Keratinocyte (primary cell): Measurements from ENCODE around the gene ANKS1B. TPM values are rescaled to one million over a fixed set of nuclear protein-coding genes. Genes with fewer than 3 reads are reported as not detected.

Experiments
- DNase-seq: peaks from one replicate; pipeline ENCODE4 v3.0.0-alpha.2; 2011; ENCODE audit warnings: low read depth, missing footprints, low spot score
- FAIRE-seq: peaks from 2 replicates; lab custom pipeline; 2011; peaks lifted over from hg19 to GRCh38; lab: Jason Lieb, UNC
- H2AFZ ChIP-seq: 2 replicates; pipeline ENCODE4 v1.6.0; 2012; ENCODE audit warnings: low read length, control low read depth, inconsistent platforms; ENCODE audit not compliant: control insufficient read depth
- H3K27ac ChIP-seq: 2 replicates; pipeline ENCODE4 v1.5.1; 2011; ENCODE audit warnings: low read length; ENCODE audit not compliant: control insufficient read depth, insufficient read depth
- H3K27me3 ChIP-seq: 3 replicates; pipeline ENCODE4 v1.6.0; 2011; ENCODE audit warnings: low read length; ENCODE audit not compliant: control insufficient read depth, insufficient read depth; ENCODE audit errors: extremely low read depth
- H3K36me3 ChIP-seq, 2 experiments: 2 replicates in 1 of 2; 3 replicates in 1 of 2; pipeline ENCODE4 v1.5.1; 2011; ENCODE audit warnings: low read length in 2 of 2, mild to moderate bottlenecking in 1 of 2; ENCODE audit not compliant: control insufficient read depth in 2 of 2, insufficient read depth in 2 of 2; ENCODE audit errors: extremely low read depth in 1 of 2
- H3K4me1 ChIP-seq: 3 replicates; pipeline ENCODE4 v1.5.1; 2011; ENCODE audit warnings: low read length; ENCODE audit not compliant: control insufficient read depth, insufficient read depth; ENCODE audit errors: extremely low read depth
- H3K4me2 ChIP-seq: 3 replicates; pipeline ENCODE4 v1.6.0; 2011; ENCODE audit warnings: low read depth, low read length; ENCODE audit not compliant: control insufficient read depth, insufficient read depth; ENCODE audit errors: extremely low read depth
- H3K4me3 ChIP-seq, 3 experiments: fragments of 200-600 bp in 1 of 3; sonication (generic) in 1 of 3; 2 replicates in 2 of 3; 3 replicates in 1 of 3; pipeline ENCODE4 v1.5.1; 2011 to 2016; ENCODE audit warnings: low read length in 3 of 3, mild to moderate bottlenecking in 3 of 3, control low read depth in 2 of 3, inconsistent platforms in 1 of 3, low read depth in 1 of 3, mixed read lengths in 1 of 3, mixed run types in 1 of 3, moderate library complexity in 1 of 3; ENCODE audit not compliant: control insufficient read depth in 2 of 3, insufficient read depth in 2 of 3; ENCODE audit errors: extremely low read depth in 1 of 3
- H3K79me2 ChIP-seq: 2 replicates; pipeline ENCODE4 v1.6.0; 2012; ENCODE audit warnings: low read length; ENCODE audit not compliant: control insufficient read depth, insufficient read depth
- H3K9ac ChIP-seq: 3 replicates; pipeline ENCODE4 v1.6.0; 2011; ENCODE audit warnings: low read length; ENCODE audit not compliant: control insufficient read depth, insufficient read depth; ENCODE audit errors: extremely low read depth
- H3K9me1 ChIP-seq: 3 replicates; pipeline ENCODE4 v1.6.0; 2011; ENCODE audit warnings: low read length; ENCODE audit not compliant: control insufficient read depth, insufficient read depth; ENCODE audit errors: extremely low read depth
- H3K9me3 ChIP-seq: 2 replicates; pipeline ENCODE4 v1.5.1; 2012; ENCODE audit warnings: low read depth, low read length; ENCODE audit not compliant: control insufficient read depth
- H4K20me1 ChIP-seq: 3 replicates; pipeline ENCODE4 v1.6.0; 2011; ENCODE audit warnings: low read length; ENCODE audit not compliant: control insufficient read depth, insufficient read depth; ENCODE audit errors: extremely low read depth
- EZH2 ChIP-seq: IDR thresholded peaks from one replicate; pipeline ENCODE4 v1.6.1; 2012; ENCODE audit warnings: inconsistent platforms, mild to moderate bottlenecking, low read length, moderate library complexity
- dilution Hi-C: fragments of 300-500 bp; cut with MboI; formaldehyde crosslinking; loops from one replicate; pipeline ENCODE4 v1.7.0; 2020; ENCODE audit warnings: low sequenced_read_pairs; ENCODE audit not compliant: extremely low pct_ligation_motif_present
- polyA plus RNA-seq, 5 experiments: library from polyadenylated mRNA; depleted of rRNA in 3 of 5; stranded (reverse) in 3 of 5; stranded (forward) in 1 of 5; unstranded in 1 of 5; fragments of >200 nt; gene quantifications; 1 replicate in 1 of 5; 2 replicates in 3 of 5; 3 replicates in 1 of 5; pipeline versions ENCODE4 v1.2.1 to v1.2.3, GENCODE V29; 2011 to 2012; ENCODE audit warnings: missing spikeins in 2 of 5, low read depth in 1 of 5, low replicate concordance in 1 of 5
- TF ChIP-seq, protein P1 (sequence below), 3 experiments: IDR thresholded peaks in 1 of 3; conservative IDR thresholded peaks in 1 of 3; optimal IDR thresholded peaks in 1 of 3; 2 replicates in 2 of 3; 3 replicates in 1 of 3; pipeline versions ENCODE3 to v1.5.1; 2011; ENCODE audit warnings: low read length in 3 of 3, mild to moderate bottlenecking in 3 of 3, moderate library complexity in 2 of 3, control low read depth in 1 of 3, inconsistent platforms in 1 of 3; ENCODE audit not compliant: insufficient read depth in 2 of 3; ENCODE audit errors: extremely low read depth in 1 of 3

Gene ANKS1B
- polyA plus RNA-seq, 1 donor (not counting 4 experiments of a cell fraction or from before 2014, with no cell fraction given): not detected

DNA sequence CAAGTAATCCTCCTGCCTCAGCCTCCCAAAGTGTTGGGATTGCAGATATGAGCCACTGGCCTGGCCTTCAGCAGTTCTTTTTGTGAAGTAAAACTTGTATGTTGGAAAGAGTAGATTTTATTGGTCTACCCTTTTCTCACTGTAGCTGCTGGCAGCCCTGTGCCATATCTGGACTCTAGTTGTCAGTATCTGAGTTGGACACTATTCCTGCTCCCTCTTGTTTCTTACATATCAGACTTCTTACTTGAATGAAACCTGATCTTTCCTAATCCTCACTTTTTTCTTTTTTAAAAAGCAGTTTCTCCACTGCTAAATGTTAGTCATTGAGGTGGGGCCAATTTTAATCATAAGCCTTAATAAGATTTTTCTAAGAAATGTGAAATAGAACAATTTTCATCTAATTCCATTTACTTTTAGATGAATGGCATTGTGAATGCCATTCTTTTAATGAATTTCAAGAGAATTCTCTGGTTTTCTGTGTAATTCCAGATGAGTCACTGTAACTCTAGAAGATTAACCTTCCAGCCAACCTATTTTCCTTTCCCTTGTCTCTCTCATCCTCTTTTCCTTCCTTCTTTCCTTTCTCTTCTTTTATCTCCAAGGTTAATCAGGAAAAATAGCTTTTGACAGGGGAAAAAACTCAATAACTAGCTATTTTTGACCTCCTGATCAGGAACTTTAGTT, 1250.9 kb downstream of the ANKS1B start:
- H3K4me1 ChIP-seq: no peaks in the 10 kb centered on the region
- no peaks in the 10 kb centered on the region for H3K27me3 ChIP-seq
- H3K9me1 ChIP-seq: no peaks in the 10 kb centered on the region
- H2AFZ ChIP-seq: no peak overlapping the region
- H3K27ac ChIP-seq: no peak overlapping the region
- no peaks in the 10 kb centered on the region for H3K79me2 ChIP-seq
- no peak overlapping the region for H3K9ac ChIP-seq
- DNase-seq (no peak), FAIRE-seq (no peak)
- dilution Hi-C loops: no loop called here
- peaks cover 0 to 3% of the 10 kb centered on the region in 2 experiments for H3K36me3 ChIP-seq
- H4K20me1 ChIP-seq: no peaks in the 10 kb centered on the region
- no peak overlapping the region for H3K4me3 ChIP-seq
- H3K4me2 ChIP-seq: no peak overlapping the region
- TF ChIP-seq EZH2: no peak
- TF ChIP-seq, protein P1, sequence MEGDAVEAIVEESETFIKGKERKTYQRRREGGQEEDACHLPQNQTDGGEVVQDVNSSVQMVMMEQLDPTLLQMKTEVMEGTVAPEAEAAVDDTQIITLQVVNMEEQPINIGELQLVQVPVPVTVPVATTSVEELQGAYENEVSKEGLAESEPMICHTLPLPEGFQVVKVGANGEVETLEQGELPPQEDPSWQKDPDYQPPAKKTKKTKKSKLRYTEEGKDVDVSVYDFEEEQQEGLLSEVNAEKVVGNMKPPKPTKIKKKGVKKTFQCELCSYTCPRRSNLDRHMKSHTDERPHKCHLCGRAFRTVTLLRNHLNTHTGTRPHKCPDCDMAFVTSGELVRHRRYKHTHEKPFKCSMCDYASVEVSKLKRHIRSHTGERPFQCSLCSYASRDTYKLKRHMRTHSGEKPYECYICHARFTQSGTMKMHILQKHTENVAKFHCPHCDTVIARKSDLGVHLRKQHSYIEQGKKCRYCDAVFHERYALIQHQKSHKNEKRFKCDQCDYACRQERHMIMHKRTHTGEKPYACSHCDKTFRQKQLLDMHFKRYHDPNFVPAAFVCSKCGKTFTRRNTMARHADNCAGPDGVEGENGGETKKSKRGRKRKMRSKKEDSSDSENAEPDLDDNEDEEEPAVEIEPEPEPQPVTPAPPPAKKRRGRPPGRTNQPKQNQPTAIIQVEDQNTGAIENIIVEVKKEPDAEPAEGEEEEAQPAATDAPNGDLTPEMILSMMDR (optimal IDR thresholded peaks at IDR 0.05 in 1 of 3, IDR thresholded peaks at IDR 0.05 in 1 of 3, conservative IDR thresholded peaks at IDR 0.05 in 1 of 3; ENCODE audit: extremely low read depth in 1 of 3, insufficient read depth in 2 of 3, low read length in 3 of 3): no peak
- H3K9me3 ChIP-seq: no peaks in the 10 kb centered on the region

DNA sequence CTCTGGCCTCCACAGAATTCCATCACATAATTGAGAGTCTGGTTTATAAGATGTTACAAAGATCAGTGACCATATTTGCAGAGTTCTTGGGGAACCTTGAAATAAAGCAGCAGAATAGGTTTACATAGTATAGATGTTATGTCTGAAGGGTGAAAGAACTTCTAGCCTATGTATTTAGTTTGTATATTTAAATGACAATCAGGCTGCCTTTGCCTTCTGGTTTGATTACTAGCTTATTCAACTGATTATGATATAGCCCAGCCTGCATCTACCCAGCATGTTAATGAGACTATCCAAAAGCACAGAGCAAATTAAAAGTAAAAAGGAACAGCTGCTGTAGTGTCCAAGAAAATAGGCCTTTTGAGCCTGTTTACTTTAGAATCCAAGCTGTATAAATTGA, 1254.3 kb downstream of the ANKS1B start:
- dilution Hi-C loops: no loop called here
- TF ChIP-seq EZH2: no peak
- TF ChIP-seq, protein P1 (optimal IDR thresholded peaks at IDR 0.05 in 1 of 3, IDR thresholded peaks at IDR 0.05 in 1 of 3, conservative IDR thresholded peaks at IDR 0.05 in 1 of 3; ENCODE audit: extremely low read depth in 1 of 3, insufficient read depth in 2 of 3, low read length in 3 of 3): no peak

More for the DNA sequence above, 1254.3 kb downstream of the ANKS1B start:
- H4K20me1 ChIP-seq: no peaks in the 10 kb centered on the region
- H3K27ac ChIP-seq: no peak overlapping the region
- H3K79me2 ChIP-seq: no peaks in the 10 kb centered on the region
- DNase-seq: no peak
- peaks cover 0 to 6% of the 10 kb centered on the region in 2 experiments for H3K36me3 ChIP-seq
- H3K27me3 ChIP-seq: no peaks in the 10 kb centered on the region
- no peak overlapping the region for H3K4me2 ChIP-seq
- H3K9me3 ChIP-seq: no peaks in the 10 kb centered on the region
- no peaks in the 10 kb centered on the region for H3K4me1 ChIP-seq
- no peaks in the 10 kb centered on the region for H3K9me1 ChIP-seq
- H3K4me3 ChIP-seq: no peak overlapping the region
- no peak overlapping the region for H3K9ac ChIP-seq
- H2AFZ ChIP-seq: no peak overlapping the region
- FAIRE-seq: no peak
